Stimulated activated CD4-positive, alpha-beta T cell treated with anti-CD3 and anti-CD28 coated beads, Interleukin-4, amount 100 ng/mL, for 1 hour (primary cell): ENCODE results near the gene ENAH.

ENCODE experiments used
- DNase-seq: peaks from one replicate; pipeline ENCODE4 v3.0.0-alpha.2; 2020

The ENAH gene

DNA sequence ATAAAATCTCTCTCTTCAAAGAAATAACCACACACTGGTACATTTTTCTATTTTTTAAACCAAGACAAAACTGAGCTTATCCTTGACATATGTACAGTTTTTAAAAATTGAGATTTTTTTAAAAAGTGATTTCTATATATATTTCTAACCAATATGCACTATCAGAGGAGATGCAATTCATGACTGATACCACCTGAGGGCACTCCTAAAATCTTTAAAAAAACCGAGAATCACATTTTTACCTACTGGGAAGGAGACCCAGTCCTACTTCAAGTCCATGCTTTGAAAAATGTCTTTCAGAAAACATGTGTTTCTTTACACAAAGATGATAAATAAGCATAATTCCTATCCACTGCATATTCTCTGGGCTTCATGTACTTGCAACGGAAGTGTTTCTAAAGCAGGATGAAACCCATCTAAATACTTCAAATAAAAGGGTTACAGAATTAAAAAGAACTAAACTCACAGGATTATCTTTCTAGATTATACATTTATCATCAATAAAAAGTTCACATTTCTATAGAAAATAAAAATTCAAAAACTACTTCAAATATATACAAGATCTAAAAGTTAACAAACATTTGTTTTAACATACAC is 98.6 kb downstream of the ENAH start:
- no peak for DNase-seq

DNA sequence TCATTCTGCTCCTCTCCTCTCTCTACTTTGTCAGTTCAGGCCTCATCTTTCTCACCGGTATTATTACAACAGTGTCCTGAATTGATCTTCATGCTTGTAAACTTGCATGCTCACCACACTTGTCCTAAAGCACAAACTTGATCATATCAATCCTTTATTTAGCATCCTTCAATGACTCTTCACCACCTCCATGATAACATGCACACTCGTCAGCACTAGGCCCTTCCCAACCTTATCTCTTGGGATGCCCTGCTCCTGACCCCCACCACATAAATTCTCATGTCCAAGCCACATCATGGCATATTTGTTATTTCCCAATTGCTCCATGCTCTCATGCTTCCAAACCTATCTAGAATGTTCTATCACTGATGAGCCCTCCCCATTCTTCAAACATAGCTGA is 103.1 kb downstream of the ENAH start:
- no peak for DNase-seq

DNA sequence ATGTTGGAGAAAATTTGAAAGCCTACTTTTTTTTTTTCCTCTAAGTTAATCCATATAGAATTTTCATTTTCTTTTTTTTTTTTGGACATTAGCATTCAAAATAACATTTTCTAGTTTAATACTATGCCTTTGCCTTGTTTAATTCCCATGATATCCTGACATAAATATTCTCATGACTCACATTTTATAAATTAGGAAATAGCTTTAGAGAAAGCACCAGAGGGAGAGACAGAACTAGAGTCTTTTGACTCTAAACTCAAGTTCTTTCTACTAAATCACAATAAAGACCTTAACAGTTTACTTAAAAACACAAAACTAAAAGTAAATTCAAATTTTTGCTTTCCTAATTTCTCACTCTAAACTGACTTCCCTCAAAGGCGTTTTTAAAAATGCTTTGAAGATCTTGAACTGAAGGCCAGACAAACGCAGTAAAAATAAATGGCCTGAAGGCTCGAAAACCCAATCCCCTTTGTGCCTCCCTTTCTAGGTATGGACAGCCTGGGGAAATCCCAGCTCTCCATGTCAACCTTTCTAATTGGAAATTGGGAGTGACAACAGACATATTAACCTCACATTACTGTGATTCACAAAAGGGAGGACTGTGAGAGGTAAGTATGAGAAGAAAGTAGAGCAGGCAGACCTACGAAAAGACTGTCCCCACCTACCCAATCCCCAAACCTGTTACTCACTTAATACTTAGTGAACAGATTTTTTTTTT is 104.6 kb downstream of the ENAH start:
- DNase-seq = no peak

DNA sequence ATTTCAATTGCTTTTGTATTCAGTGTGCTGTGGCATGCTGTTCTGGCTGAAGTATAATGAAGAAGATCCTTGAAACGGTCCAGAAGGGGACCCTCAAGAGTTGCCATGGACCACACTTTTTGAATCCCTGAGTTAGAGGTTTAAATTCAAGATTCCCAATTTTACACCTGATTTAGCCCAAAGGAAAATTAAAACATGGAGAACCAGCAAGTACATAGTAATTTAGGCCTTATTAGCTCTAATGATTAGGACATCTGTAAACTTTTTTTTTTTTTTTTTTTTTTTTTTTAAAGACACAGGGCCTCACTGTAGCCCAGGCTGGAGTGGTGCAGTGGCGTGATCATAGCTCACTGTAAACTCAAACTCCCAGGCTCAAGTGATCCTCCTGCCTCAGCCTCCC is 107.3 kb downstream of the ENAH start:
- DNase-seq = no peak

DNA sequence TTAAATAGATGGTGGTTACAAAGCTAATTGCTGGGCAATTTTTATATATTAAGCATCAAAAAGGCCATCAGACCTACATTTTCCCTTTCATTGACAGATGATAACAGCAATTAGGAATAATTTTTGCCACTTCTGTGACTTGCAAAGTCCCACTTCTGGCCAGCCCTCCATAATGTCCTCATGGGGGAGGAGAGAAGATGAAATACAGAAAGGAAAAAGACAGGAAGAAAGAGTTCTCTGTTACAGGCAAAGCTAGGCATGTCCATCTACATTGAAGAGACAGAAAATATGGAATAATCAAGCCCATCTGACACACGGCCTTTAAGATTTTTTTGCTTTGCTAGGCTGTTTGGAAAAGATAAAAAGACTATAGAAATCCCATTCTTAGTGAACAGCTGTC is 108.0 kb downstream of the ENAH start:
- DNase-seq = no peak

DNA sequence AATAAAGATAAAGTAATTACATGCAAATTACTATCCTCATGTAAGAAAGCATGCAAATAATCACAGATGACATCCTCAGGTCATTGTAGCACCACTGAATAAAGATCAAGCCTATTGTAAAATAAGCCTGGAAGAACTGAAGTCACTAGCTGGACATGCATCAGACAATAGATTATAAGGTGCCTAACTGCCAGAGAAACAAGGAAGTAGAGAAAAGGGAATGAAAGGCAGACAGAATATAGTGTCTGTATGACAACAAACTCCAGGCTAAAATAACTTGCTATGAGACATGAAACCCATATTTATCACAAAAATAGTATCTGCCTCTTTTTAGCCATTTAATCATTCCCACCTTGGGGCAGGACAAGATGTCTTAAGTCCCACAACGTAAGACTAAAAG is 108.7 kb downstream of the ENAH start:
- DNase-seq = no peak

DNA sequence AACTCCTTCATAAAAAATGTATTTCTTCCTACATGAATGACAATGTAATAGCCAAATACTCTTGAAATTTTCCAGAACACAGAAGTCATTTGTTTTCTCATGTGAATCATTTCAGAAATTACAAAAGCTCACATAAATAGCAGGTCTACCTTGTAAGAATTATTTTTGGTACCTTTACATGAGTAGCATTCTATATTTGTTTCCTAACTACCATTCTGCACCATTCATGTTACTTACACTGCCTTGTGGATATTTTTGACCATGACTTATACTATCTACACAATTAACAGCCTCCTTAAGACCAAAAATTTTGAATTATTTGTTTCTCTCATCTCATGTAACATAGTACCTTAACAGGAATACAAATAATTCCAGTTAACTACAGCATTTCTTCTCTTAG is 109.6 kb downstream of the ENAH start:
- DNase-seq = no peak

DNA sequence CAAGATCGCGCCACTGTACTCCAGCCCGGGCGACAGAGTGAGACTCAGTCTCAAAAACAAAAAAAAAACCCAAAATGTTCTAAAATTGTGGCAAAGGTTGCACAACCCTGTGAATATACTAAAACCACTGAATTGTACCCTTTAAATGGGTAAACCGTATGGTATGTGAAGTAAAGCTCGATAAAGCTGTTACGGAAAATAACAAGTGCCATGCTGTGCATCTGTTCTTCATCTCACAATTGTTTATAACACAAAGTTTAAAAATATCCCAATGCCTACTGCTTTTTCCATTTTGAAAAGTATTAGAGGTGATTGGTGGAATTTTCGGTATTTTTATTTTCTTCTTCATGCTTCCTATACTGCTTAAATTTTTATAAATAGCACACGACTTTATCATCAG is 111.5 kb downstream of the ENAH start:
- DNase-seq = no peak

DNA sequence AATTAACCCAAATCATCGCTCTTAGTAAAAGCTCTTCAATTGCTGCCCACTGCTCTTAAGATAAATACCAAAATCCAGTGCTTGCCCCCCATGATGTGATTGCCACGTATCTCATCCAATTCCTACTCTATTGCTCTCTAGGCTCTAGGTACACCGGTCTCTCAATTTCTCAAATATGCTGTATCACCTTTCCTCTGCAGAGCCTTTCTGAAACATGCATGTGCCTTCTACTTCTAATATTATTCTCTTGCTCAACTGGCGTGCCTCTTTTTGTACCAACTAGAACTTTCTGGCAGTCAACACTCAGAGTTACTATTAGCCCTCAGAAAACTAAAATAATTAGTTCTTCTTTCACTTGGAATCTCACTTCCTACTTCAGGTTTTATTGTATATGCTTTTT is 113.3 kb downstream of the ENAH start:
- DNase-seq = no peak

DNA sequence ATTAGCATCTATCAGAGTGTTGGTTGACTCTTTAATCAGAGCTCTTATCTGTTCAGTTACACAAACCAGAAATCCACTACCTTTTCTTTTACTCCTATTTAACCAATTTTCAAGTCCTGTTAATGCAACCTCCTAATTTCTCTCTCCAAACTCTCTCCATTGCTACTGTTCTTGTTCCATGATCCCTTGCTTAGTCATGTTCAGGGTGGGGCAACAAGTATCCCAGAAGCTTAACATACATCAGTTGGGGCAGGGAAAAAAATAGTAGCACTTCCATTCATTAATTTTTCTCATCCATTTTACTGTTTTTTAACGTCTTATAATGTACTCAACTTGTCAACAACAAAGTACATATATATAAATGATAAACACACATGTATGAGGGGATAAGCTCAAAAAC is 113.9 kb downstream of the ENAH start:
- DNase-seq = no peak

DNA sequence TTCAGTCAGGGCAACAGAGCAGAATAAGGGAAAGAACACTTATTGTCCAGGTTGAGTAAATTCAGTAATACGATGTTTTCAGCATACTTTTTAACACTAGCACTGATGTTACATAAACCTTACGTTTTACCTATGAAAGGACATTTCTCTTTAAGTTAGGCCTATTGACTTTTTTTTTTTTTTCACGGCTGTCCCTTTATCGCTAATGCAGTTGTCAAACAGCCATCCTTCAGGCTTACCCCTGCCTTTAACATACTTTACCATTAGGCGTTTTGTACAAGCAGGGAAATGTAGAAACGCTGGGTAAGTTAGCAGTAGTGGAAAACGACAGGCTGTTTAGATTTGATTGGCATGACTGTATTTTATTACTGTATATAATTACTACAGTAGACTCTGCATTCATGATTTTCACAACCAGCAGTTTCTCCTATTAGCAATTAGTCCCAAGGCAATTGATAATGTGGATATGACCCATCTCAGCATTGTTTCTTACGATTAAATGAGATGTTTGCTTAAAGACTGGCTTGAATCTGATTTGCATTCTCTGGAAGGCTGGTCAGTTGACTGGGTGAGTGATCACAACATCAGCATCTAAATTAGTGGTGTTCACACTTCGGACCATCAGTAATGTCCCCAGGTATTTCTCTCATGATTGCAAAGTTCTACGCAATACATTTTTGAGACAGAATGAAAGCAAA is 115.2 kb downstream of the ENAH start:
- no peak for DNase-seq

DNA sequence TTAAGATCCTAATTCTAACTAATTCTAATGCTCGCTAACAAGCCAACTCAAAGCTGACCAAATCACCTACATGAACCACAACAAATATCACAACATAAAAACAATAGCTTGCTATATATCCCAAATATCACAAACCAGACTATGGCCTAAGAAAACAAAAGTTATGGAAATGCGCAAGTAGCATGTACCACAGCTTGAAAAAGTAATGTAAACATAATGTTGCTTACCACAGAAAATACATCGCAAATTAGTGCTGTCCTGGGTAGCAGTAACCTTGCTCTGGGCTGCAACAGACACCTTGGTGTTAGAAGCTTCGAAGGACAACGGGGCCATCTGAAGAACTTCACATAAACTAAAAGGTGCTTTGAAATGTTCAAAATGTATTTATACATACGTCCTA is 117.6 kb downstream of the ENAH start:
- DNase-seq = no peak

DNA sequence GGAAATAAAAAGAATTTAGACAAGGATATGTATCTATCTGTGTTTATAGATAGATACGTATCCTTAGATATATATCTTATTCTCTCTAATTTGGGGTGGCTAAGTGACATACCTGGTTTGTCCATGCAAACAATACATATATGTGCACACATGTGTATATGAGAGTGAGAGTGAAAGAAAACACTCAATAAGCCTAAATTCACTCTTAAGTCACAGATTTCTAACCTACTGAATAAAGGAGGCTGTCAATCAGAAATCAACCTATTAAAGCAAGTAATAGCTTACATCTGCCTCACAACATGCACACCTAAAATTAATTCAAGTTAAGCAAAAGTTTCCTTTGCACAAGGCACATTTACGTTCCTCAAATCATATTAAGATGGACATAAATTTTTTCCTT is 118.2 kb downstream of the ENAH start:
- no peak for DNase-seq

DNA sequence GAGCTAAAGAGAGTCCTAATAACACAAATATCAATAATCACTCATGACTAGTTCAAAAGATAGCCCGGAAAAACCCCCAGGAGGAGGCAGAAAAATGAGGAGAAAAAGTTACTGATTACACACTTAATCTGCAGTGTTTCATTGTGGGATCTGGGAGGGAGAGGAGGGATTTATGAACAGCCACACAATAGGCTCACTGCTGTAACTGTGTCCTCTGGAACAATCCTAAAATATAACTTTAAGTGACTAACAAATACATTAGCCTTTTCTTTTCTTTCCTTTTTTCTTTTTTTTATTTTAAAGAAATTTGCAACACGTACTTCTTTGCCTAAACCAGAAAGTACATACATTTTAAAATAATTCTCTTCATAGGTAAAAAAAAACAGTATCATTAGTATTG is 118.8 kb downstream of the ENAH start:
- no peak for DNase-seq

DNA sequence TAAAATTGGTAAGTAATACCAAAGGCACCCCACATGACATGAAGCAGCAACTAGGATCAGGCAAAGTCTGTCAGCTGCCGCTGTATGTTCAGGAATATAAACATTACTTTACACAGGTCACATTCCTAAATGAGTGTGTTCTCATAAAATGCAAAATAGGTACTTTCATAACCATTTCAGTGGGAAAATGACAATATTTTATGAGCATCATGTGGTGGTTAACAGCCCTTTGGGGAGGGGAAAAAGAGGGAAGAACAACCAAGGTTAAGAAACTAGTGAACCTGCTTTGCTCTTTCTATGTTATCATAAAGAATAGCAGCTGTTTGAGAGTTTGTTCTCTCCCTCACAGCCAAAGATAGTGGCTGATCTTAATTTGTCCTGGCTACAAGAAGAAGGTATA is 119.7 kb downstream of the ENAH start:
- DNase-seq = no peak

DNA sequence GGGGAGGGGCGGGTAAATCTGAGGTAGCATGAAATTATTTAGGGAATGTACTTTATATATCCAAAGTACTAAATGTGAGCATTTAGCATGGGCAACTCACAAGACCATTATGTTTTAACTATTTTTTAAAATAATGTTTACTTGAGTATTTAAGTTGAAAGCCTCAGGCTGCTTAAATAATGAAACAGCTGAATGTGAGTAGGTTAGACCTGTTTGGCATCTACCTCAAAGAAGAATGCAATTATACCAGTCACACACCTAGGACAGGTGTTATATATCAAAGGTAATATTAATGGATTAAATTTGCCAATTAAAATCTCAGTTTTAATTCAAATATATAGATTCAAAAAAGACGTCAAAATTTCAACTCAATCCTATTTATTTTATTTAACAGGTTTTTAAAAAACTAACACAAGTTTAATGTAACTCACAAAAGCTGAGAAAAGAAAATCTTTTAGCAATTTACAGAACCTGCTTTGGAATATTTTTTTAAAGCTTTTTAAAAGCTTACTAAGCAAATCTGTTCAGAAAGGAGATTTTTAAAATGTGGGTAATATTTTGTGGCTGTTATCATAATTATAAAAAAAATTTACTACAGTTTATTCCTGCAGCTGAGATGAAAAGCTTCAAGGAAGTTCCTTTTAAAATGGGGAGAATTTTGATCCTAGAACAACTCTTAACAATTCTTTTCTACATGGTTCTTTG is 120.5 kb downstream of the ENAH start:
- DNase-seq = no peak

DNA sequence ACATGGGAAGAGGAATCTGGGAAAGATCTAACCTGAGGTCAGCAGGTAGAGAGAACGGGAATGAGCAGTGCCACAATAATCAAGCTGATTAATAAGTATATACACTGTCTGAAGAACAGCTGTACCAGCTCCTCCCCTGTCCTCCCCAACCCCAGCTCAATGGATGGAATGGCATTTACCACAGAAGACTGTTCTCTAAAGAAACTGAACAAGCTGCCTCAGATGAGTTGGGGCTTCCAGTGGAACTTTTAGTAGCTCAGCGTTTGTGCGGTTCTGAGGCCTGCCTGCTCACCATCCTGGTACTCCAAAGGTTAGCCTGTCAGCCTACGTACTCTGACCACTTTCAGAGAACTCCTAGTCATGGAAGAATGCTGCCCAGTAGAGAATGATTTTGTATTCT is 123.2 kb downstream of the ENAH start:
- DNase-seq = no peak

DNA sequence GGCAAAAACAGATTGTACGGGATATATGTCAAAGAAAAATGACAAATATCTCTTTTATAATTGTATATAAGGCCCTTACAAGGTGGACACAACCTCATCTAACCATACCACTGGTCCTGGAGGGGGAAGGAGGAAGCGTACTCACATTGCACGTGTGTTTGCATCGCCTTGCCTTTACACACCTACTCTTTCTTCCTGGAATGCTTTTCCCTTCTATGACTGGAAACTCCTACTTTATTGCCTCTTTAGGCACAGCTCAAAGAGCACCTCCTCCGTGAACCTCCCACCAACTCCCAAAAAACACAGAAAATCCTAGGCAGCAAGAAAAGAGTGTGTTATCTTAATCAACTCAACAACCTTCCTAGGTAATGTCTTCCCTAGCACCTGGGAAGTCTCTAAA is 125.3 kb downstream of the ENAH start:
- no peak for DNase-seq

DNA sequence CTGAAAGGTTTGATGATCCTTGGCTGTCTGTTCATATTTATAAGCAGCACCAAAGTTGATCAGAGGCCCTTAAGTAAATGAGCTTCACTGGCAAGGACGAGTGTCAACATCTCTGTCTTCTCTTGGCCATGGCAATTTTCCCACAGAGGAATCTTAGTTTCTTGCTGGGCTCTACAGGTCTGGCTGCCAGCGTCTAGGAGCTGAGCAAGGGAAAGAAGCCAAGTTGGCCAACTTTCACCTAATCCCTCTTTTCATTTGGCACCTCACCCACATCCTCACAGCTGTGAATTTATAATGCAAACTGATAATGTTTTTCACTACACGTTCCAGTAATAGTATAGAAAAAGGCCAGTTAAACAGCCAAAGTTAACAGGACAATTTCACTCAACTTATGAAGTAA is 126.0 kb downstream of the ENAH start:
- no peak for DNase-seq

DNA sequence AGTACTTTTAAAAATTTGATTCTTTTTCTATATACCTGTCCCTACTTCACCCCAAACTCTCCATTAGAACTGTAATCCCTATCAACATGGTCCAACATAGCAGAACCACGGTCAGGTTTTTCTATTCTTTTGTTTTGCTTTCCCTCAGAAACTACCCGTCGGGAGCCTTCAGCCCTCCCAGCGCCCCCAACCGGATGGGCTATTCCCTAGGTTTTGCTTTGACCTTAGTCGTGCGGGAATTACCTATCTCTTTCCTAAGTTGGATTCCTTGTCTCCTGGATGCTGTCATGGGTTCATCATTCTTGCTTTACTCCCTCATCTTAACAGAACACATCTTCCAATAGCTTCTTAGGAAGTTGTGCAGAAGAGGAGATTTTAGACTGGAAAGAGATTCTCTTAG is 127.5 kb downstream of the ENAH start:
- DNase-seq = no peak

DNA sequence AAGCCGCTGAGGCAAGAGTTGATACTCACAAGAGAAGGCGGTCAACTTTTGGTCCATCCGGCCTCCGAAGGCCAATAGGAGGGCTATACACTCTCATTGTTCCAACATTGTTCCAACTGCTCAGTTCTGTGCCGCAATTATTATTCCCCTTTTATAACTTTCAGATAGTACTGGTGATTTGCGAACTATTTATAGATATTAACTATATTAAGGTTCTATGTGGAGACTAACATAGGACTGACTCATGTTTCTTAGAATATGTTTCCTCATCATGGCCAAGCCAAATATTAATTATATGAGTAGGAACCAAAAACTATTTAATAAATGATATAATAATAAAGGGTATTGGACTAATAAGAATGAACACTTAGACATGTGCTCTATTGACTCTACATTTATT is 128.4 kb downstream of the ENAH start:
- DNase-seq = no peak

DNA sequence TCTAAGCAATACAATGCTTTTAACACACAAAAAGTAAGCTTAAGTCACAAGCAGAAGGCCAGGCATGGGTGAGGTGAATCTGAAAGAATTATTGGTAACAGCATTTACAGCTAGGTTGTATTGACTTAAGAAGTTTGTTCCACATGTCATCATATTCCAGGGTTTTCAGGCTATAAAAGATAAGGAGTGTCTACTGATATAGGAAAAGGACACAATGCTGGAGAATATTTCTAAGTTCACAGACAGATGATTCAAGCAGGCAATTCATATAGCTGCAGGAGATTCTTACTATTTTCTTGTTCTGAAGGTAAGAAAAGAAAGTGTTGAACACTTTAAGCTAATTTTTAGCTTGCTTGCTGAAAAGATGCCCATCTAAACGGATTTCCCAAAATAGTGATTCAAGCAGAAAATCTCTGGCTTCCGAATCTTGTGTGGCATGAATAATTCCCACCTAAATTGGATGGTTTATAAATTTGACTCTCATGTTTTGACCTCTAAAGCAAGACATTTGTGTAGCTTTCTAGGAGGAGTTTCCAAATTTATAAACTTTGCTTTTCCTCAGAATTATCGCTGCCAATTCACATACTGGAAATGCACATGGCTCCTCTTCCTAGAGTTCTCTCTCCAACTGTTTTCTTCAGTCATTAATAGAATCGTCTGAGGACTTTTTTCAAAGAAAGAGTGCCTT is 129.5 kb downstream of the ENAH start:
- DNase-seq = no peak

DNA sequence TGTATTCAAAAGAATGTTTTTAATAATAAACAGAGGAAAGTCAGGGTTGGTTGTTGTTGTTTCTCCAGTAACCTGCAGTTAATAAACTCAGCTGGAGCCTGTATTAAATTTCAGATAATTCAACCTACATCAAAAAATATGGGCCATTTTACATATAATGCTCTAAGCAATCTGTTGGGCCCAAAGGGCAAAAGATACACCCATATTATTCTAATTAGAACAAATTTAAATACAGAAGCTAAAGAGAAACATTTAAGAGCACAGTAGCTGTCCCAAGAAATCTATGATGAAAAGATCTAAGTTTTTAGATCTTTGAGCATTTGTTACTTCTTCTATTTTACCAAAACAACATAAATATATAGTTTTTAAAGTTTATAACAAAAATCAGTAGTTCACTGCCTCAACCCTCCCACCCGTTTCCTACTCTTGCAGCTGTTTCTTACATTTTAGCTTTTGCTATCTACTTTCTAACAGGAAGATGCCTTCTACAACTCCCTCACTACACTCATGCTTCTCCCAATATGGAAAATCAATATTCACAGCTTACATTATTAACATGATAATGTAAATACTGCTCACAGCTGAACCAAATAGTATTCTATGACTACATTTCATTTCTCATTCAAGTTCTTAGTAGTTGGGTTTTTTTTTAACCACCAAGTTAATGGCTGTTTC is 130.2 kb downstream of the ENAH start:
- no peak for DNase-seq
